Tibial nerve (tissue), 4 donors: Measurements from ENCODE around the gene AMPD3. TPM values are rescaled to one million over a fixed set of nuclear protein-coding genes. Genes with fewer than 3 reads are reported as not detected.

ENCODE experiments used
- DNase-seq, 2 donors: peaks; one replicate each; pipeline ENCODE4 v3.0.0-alpha.2; 2019; ENCODE audit warnings: low spot score in 2 of 2
- H3K27ac ChIP-seq, 4 donors: fragments of 200-600 bp; sonication (generic) in 3 of 4; one replicate each; pipeline ENCODE4 v1.5.1; 2017 to 2019; ENCODE audit warnings: mild to moderate bottlenecking in 1 of 4
- H3K27me3 ChIP-seq, 2 donors: fragments of 200-600 bp; sonication (generic) in 1 of 2; one replicate each; pipeline versions ENCODE4 v1.5.1 to v1.6.0; 2017 to 2019
- H3K36me3 ChIP-seq, 3 donors: fragments of 200-600 bp; sonication (generic); one replicate each; pipeline ENCODE4 v1.5.1; 2018 to 2019
- H3K4me1 ChIP-seq, 4 donors: fragments of 200-600 bp; sonication (generic) in 3 of 4; one replicate each; pipeline ENCODE4 v1.5.1; 2017 to 2019
- H3K4me3 ChIP-seq, 4 donors: fragments of 200-600 bp; sonication (generic) in 3 of 4; one replicate each; pipeline ENCODE4 v1.5.1; 2017 to 2019; ENCODE audit warnings: mild to moderate bottlenecking in 1 of 4, moderate library complexity in 1 of 4
- H3K9me3 ChIP-seq, 4 donors: fragments of 200-600 bp; sonication (generic) in 3 of 4; one replicate each; pipeline ENCODE4 v1.5.1; 2017 to 2019
- EP300 ChIP-seq, 2 donors: sonication (generic); formaldehyde crosslinking; IDR thresholded peaks; one replicate each; pipeline ENCODE4 v1.6.1; 2017; ENCODE audit warnings: antibody characterized with exemption in 2 of 2, mild to moderate bottlenecking in 1 of 2
- POLR2A ChIP-seq, 2 donors: fragments of 450-650 bp; IDR thresholded peaks; one replicate each; pipeline ENCODE4 v1.6.1; 2017; ENCODE audit warnings: antibody characterized with exemption in 2 of 2, mild to moderate bottlenecking in 2 of 2, moderate library complexity in 2 of 2
- WGBS, 2 donors: methylation state at CpG; one replicate each; pipeline ENCODE4 v1.1.5; 2018; 5-methylcytosine and 5-hydroxymethylcytosine counted together
- total RNA-seq, 4 donors: library from RNA; depleted of rRNA; stranded (reverse); fragments of >200 nt; gene quantifications; one replicate each; pipeline ENCODE4 v1.1.0, GENCODE V29; 2016
- TF ChIP-seq, protein P1 (sequence below), 5 experiments: fragments of 200-600 bp in 3 of 5; fragments of 450-650 bp in 2 of 5; sonication (generic) in 3 of 5; IDR thresholded peaks; one replicate each; pipeline ENCODE4 v1.5.1; 2016 to 2019; ENCODE audit warnings: antibody characterized with exemption in 5 of 5, mild to moderate bottlenecking in 3 of 5, moderate library complexity in 2 of 5

AMPD3 gene
- total RNA-seq, 4 donors from 2014 or later, result 1.0 to 8.7 (median 3.7) TPM

DNA sequence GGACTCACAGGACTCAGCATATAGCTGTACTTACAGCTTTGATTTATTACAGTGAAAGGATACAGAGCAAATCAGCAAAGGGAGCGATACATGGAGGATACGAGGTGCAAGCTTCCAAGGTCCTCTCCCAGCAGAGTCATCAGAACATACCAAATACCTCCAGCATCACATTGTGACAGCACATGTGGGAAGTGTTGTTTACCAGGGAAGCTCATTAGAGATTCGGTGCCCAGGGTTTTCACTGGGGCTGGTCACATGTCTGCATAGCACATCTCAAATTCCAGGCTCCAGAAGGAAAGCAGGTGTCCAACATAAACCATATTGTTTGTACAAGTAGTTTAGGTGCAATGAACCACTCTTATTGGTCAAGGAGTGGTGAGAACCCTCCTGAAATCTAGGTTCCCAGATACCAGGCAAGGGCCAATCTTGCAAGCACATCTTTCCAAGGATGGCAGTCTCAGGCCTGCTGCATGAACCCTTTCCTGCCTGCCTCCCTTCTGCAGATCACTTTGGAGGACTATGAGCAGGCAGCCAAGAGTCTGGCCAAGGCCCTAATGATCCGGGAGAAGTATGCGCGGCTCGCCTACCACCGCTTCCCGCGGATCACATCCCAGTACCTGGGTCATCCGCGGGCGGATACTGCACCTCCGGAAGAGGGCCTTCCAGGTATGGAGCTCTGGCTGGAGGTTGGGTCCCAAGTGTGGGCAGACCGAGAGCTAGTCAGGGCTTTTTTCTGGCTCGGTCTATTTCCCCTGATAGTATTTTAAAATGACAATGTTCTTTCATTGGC, 26.7 kb downstream of the AMPD3 start:
- H3K36me3 ChIP-seq, result no peaks in the 10 kb centered on the region
- no peaks in the 10 kb centered on the region for H3K27me3 ChIP-seq
- no peak overlapping the region for H3K27ac ChIP-seq
- WGBS, 2 donors, result 87 to 88% methylated on average over 11 to 16 of the region's 16 CpGs
- no peak for DNase-seq
- TF ChIP-seq EP300 (IDR thresholded peaks at IDR 0.05) (no peak), POLR2A (IDR thresholded peaks at IDR 0.05) (no peak)
- TF ChIP-seq, protein P1, sequence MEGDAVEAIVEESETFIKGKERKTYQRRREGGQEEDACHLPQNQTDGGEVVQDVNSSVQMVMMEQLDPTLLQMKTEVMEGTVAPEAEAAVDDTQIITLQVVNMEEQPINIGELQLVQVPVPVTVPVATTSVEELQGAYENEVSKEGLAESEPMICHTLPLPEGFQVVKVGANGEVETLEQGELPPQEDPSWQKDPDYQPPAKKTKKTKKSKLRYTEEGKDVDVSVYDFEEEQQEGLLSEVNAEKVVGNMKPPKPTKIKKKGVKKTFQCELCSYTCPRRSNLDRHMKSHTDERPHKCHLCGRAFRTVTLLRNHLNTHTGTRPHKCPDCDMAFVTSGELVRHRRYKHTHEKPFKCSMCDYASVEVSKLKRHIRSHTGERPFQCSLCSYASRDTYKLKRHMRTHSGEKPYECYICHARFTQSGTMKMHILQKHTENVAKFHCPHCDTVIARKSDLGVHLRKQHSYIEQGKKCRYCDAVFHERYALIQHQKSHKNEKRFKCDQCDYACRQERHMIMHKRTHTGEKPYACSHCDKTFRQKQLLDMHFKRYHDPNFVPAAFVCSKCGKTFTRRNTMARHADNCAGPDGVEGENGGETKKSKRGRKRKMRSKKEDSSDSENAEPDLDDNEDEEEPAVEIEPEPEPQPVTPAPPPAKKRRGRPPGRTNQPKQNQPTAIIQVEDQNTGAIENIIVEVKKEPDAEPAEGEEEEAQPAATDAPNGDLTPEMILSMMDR (IDR thresholded peaks at IDR 0.05), result no peak
- no peaks in the 10 kb centered on the region for H3K9me3 ChIP-seq
- H3K4me3 ChIP-seq, result no peak overlapping the region
- no peaks in the 10 kb centered on the region for H3K4me1 ChIP-seq

DNA sequence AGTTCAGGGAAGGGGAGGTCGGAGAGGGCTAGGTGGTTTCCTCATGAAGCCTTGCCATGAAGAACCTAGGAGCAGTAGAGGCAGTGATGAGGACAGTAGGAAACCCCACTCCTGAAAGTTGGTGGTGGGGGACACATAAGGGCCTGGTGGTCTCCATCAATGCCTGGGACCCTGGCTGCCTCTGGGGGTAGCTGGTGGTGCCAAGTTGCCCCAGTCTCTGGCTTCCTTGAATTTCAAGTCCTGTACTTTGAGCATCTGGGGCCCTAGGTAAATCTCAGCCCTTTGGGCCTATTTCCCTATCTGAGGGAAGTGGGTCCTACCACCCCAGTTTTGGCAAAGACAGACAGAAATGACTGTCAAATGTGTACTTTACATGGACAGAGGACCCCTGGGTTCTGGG, 28.1 kb downstream of the AMPD3 start:
- no peaks in the 10 kb centered on the region for H3K4me1 ChIP-seq
- DNase-seq, result no peak
- WGBS, 2 donors, result 96 to 100% methylated on average over 1 of the region's 1 CpG
- H3K36me3 ChIP-seq, result no peaks in the 10 kb centered on the region
- no peaks in the 10 kb centered on the region for H3K27me3 ChIP-seq
- H3K4me3 ChIP-seq, result no peak overlapping the region
- no peak overlapping the region for H3K27ac ChIP-seq
- no peaks in the 10 kb centered on the region for H3K9me3 ChIP-seq
- TF ChIP-seq EP300 (IDR thresholded peaks at IDR 0.05), result no peak
- TF ChIP-seq POLR2A (IDR thresholded peaks at IDR 0.05), result no peak

DNA sequence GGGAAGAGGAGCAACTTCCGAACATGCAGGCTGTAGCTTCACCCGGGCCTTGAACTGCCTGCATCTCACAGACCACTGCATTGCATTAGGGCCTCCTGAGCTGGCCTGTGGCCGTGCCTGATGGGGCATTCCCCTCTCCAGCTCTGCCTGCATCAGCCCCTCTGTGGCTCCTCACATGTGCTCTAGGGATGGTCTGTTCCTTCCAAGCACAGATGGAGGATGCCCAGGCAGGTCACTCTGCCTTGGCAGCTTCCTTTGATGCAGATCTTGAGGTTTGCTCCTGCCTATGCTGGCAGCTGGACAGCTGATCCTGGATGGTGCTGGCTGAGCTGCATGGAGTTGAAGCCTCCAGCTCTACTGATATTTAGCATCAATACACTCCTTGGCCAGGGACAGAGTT, 28.5 kb downstream of the AMPD3 start:
- 63 to 67% methylated on average over 3 of the region's 3 CpGs for WGBS, 2 donors
- Histone ChIP-seq H3K4me1 (no peaks in the 10 kb centered on the region), H3K36me3 (no peaks in the 10 kb centered on the region), H3K27me3 (no peaks in the 10 kb centered on the region), H3K4me3 (no peak overlapping the region), H3K27ac (no peak overlapping the region), H3K9me3 (no peaks in the 10 kb centered on the region)
- TF ChIP-seq EP300 (IDR thresholded peaks at IDR 0.05) (no peak), POLR2A (IDR thresholded peaks at IDR 0.05) (no peak)
- TF ChIP-seq, protein P1 (IDR thresholded peaks at IDR 0.05), result no peak
- DNase-seq, result no peak

DNA sequence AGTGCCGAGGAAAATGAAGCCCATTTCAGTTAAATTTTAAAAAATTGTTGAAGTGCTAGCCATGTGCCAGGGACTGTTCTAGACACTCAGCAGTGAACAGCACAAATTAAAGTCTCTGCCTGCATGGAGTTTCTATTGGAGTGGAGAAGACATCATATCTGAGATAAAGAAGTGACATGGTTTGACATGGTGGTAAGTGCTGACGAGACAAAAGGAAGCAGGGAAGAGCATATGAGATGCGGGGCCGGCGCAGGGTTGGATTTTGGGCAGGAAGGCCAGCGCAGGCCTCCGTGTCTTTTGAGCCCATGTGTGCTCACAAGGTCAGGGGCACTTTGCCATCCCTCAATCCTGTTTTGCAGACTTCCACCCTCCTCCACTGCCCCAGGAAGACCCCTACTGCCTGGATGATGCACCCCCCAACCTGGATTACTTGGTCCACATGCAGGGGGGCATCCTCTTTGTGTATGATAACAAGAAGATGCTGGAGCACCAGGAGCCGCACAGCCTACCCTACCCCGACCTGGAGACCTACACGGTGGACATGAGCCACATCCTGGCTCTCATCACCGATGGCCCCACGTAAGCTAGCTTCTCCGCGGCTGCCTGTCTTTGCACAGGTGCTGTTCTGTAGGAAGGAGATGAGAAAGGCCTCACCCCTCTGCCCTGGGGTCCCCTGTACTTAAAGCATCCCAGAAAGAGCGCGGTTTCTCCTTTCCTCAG, 29.6 kb downstream of the AMPD3 start:
- 88 to 89% methylated on average over 16 of the region's 16 CpGs for WGBS, 2 donors
- no peak for TF ChIP-seq EP300 (IDR thresholded peaks at IDR 0.05)
- TF ChIP-seq, protein P1 (IDR thresholded peaks at IDR 0.05), result no peak
- Histone ChIP-seq H3K9me3 (no peaks in the 10 kb centered on the region), H3K4me3 (no peak overlapping the region), H3K27me3 (no peaks in the 10 kb centered on the region), H3K27ac (no peak overlapping the region), H3K4me1 (no peaks in the 10 kb centered on the region), H3K36me3 (no peaks in the 10 kb centered on the region)
- no peak for DNase-seq

DNA sequence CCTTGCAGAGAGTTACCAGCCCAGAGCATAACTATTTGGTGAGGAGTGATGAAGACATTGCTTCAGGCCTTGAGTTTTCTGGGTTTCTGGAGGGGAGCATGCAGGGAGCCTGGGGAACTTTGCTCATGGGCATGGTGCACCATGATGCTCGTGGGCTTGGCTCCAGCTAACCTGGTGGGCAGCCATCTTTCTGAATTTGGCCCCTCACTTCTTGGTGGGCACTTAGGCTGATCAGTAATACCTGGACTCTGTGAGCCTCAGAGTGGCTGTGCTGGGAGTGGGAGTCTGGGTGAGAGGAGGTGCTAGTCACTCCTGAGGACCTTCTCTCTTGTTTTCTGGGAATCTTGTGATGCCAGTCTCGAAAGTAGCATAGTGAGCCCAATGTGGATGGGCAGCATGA, 30.6 kb downstream of the AMPD3 start:
- Histone ChIP-seq H3K27ac (no peak overlapping the region), H3K4me1 (peaks cover 0 to 4% (median 1%) of the 10 kb centered on the region in 4 donors), H3K36me3 (no peaks in the 10 kb centered on the region), H3K4me3 (no peak overlapping the region), H3K9me3 (no peaks in the 10 kb centered on the region), H3K27me3 (no peaks in the 10 kb centered on the region)
- WGBS, 2 donors, result 42 to 50% methylated on average over 2 of the region's 2 CpGs
- TF ChIP-seq, protein P1 (IDR thresholded peaks at IDR 0.05), result no peak
- TF ChIP-seq POLR2A (IDR thresholded peaks at IDR 0.05), result no peak
- no peak for TF ChIP-seq EP300 (IDR thresholded peaks at IDR 0.05)
- no peak for DNase-seq
